Activated T-helper 1 cell treated with anti-CD3 and anti-CD28 coated beads, Interleukin-2, amount 50 U/mL, for 16 hours (primary cell): Measurements from ENCODE around the gene HK2.
"Not testable (repeated sequence)": the region's sequence is repeated elsewhere in the genome, so short reads cannot be mapped to it uniquely, and the experiment has no call there.

Experiments
- DNase-seq, 2 donors: peaks; one replicate each; pipeline ENCODE4 v3.0.0-alpha.2; 2020; ENCODE audit warnings: low read depth in 1 of 2, low spot score in 1 of 2

HK2 gene

DNA sequence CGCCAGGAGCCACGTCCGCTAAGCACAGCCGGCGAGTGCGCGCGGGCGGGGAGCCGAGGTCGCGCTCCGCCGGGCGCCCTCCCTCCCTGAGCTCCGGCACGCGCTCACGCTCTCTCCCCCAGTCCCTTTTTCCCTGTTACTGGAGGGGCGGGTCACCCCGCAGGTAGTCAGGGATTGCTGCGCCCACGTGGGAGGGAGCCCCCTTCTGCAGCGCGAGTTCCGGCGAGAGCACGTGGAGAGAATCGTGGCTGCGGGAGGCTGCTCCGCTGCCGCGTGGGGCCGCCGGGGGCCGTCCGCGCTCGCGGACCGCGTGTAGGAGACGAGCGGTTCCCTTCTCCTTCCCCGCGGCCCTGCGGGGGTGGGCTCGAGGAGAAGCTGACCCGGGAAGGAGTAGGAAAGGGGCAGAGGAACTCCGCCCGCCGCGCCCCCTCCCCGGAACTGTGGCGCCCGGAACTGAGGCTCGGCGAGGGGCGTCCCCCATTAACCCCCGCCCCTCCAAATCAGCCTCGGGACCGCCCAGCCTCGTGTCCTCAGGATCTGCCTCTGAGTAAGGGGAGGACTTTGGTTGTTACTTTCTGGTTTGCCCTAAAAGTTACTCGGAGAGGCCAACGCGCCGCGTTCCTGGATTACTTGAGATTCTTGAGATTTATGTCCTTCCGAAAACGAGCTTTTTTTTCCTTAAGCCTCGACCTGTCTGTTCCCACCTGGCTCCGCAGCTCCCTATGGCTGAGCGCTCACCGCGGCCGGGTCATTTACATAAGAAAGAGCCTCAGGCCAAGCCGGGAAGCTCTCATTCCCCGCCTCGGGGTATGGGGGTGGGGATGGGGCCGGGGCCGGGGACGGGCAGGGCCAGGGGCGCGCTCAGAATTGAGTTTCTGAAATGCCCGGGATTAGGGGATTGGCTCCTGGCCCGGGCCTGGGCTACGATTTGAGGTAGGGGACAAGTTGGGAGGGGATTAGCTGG lies 1.1 kb downstream of the HK2 start:
- peak in 1 of 2 donors; percentile 51 for DNase-seq

DNA sequence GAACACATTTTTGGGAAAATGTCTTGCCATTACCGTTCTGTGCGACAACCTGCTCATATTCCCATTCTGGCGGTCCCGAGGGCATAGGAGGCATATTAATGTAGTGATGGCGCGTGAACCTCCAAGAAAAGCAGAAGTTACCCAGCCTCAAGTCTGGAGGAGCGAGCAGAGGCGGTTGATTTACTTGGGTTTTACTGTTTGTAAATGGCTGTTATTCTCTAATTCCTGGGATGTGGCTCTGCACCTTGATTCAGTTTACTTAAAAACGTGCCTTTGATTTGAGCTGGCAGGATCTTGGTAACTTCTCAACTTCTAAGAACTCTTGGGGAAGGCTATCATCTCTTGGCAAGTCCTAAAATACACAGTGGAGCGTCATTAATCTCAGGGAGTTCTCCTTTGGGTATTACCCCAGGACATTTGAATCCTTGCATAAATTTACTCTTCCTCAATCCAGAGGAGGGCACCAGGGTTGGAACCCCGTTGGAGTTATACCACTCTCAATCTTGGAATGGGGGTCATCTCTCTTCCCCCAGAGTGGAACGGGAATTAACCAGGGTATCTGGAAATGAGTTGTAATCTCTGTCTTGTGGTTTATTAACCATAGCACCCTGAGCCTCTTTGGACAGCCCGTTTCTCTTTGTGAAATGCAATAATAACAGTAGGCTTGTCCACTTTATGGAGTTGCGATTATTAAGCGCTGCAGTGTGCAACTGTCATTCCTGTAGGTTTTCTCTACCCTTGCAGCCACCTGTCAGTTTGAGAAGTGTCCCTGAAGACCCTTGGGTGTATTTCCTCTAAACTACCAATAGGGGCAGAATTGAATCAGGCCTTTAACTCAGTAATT lies 2.1 kb downstream of the HK2 start:
- no peak for DNase-seq

DNA sequence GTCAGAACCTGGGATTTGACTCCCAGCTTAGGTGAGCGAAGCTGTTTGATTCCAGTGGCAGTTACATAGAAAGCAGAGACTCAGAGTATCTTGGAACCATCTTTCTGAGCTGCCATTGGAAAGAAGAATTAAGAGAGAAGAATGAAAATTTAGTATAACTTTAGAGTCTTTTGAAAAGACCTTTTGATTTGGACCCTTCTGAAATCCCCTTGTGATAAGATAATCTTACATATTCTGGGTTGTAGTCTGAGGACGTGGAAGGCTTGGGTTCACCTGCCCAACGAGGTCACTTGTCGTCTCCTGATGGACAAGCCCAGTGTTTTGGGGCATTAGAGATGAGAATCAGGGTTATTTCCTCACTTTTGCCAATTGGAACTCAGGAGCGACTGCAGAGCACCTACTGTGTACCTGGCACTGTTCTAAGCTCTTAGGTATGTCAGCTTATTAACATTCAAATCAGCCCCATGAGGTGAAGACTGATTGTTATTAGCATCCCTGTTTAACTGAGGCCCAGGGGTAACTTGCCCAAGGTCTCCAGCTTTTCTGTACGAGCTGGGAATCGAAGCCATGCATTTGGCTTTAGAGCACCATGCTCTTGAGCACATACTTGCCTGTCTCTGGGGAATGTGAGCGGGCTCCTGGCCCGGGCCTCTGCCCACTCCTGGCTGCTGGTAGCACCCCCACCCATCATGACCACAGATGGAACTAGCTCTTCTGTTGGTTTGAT lies 2.9 kb downstream of the HK2 start:
- no peak for DNase-seq

DNA sequence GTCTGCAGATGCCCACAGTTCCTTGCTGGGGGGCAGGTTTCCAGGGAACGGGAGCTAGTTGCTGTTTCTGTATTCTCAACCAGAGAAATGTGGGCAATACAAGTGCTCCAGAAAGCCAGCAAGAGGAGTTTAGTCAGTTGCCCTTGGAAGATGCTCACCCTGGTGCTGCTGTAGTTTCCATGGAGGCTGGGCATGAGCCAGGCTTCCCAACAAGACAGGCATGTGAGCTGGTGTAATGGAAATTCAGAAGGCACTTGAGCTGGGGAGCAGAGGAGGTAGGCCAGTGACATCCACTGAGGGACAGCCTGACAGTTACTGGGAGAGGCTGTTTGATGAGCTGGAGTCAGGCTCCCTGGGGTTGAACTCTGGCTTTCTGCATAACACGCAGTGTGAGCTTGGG lies 7.7 kb downstream of the HK2 start:
- no peak for DNase-seq

DNA sequence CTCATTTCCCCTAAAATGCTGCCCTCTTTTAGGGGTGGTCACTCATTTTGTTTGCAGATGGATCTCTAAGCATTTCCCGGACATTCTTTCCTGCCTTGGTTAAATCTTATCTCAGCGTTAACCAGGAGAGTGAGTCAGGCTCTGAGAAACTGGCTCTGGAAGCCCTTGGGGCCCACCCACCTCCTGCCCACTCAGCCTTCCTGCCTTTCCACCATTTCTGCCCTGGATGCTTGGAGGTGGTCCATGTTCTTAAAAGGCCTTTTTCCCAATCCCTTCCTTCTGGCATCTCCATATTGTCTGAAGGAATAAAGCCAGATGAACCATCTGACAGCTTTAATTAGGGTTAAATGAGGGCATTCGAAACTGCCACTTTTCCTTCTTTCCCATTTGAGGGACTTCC lies 9.5 kb downstream of the HK2 start:
- no peak for DNase-seq

DNA sequence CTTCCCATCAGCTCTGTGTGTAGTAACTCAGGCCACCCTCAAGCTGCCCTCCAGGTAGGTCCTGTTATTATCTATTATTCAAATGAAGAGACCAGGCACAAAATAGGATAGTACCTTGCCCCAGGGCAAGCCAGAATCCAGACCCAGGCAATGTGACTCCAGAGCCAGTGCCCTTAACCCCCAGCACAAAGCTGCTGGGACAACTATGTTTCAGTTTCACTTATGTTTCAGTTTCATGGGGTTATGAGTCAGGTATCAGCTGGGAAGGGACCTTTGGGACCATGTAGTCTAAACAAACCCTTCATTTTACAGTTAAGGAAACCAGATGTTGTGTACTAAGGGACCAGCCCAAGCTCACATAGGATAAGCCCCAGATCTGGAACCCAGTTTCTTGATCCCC lies 10.0 kb downstream of the HK2 start:
- DNase-seq, result no peak

DNA sequence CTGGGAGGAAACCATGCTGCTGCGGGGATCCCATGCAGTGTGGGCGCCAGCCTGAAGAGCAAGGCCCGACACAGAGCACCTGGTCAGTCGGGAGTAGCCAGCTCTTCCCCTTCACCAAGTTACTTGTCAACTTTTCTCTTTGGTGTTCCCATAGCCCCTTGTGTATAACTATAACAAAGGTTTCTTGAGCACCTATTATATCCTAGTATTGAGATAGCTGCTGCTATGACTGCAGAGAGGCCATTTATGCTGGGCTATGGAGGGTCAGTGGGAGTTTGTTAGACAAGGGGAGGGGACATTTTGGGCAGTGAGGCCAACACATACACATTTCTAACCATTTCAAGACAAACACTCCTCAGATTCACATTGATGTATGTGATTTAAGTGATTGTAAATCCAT lies 10.8 kb downstream of the HK2 start:
- no peak for DNase-seq

DNA sequence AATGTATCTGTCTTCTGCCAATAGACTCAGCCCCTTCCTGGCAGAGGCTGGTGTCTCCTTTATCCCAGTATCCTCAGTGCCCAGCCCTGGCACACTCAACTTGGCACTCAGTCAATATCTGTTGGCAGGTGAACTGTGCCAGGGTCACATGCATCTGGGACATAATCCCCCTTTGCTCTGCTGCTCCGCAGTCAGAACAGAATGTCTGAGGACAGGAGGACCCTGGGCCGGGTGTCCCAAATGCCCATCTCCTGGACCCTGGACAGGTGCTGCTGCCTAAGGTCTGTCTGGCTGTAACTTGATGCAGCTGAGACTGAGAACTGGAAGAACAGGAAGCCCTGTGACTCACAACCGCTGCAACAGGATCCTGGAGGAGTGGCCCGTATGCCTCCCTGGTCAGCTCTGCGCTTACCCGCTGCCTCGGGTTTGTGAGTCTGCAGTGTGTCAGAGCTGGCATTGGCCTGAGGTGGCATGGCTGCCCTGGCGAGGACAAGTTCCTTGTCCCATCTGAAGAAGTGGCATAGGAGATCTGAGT lies 11.4 kb downstream of the HK2 start:
- no peak for DNase-seq

DNA sequence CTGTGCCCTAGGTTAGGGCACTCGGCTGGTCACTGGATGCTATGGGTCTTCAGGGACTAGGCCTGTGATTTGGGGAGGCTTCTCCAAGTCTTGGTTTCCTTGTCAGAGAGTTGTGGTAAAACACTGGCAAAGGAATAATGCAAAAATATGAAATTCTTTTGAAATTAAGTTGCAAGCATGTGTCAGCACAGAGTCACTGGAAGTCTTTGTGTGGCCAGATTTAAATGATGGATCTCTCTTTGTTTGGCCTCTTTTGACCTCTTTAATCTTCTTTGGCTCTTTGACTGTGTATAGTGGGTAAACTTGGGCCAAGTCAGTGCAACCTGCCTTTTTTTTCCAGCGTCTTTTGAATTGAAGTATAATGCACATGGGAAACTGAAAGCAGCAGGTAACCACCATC lies 12.1 kb downstream of the HK2 start:
- DNase-seq, result no peak

DNA sequence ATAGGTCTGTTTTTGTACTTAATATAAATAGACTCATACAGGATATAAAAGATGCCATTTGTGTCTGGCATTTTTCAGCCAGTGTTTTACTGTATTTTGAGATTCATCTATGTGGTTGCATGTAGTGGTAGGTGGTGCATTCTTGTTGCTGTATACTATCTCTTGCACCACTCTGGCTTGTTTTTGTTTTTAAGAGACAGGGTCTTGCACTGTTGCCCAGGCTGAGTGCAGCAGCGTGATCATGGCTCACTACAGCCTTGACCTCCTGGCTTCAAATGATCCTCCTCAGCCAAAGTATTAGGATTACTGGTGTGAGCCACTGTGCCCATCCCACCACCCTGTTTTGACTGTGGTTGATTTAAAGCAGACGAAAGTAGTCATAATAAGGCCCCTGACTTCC lies 12.6 kb downstream of the HK2 start:
- DNase-seq, result no peak

DNA sequence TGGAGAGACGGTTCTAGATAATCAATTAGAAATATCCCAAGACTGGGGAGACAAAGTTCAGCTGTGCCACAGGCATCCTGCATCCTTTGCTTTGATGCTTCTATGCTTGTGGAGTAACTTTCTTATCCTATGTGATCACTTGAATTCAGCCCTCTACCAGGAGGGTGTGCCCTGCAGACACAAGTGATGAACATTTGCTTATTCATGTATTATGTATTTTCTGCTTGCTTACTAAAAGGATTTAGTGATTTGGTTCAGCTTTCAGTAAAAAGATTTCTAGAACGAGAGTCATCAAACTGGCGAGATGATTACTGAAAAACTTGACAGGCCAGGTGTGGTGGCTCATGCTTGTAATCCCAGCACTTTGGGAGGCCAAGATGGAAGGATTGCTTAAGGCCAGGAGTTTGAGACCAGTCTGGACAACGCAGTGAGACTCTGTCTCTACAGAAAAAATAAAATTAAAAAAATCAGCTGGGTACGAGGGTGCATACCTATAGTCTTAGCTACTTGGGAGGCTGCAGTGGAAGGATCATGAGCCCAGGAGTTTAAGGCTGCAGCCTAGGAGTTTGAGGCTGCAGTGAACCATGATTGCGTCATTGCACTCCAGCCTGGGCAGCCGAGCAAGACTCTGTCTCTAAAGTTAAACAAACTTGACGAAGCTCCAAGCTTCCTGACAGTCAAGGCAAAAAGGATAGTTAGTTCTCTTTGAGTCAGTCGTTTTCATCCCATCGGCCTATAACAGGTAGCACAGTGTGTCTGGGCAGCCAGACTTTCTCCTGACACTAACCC lies 13.3 kb downstream of the HK2 start:
- DNase-seq, result no peak

DNA sequence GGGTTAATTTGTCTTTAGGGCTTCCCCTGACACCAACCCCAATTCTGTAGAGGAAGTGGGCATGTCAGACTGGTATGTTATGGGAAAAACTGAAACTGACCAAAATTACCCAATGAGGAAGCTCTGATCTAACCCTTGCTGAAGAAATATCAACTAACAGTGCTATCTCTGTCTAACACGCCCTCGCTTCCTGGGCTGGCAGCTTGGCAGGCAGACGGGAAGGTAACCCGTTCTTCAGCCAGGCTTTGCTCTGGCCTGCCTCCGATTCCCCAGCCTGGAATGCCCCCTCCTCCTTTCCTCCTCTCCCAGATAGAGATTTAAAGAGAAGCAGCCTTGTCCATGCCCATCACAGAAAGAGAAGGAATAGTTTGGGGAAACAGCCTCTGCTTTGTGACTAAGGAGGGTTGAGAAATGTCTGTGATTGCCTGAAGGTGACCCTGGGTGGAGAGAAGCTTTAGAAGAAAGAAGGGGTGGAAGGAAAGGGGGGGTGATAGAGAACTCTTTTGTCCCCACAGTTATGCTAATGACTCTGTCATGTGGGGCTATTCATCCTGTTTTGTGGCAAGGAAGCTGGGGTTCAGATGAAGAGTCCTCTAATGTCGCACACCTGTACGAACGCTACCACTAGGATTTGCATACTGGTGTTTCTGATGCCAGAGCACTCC lies 15.4 kb downstream of the HK2 start:
- DNase-seq, result no peak

DNA sequence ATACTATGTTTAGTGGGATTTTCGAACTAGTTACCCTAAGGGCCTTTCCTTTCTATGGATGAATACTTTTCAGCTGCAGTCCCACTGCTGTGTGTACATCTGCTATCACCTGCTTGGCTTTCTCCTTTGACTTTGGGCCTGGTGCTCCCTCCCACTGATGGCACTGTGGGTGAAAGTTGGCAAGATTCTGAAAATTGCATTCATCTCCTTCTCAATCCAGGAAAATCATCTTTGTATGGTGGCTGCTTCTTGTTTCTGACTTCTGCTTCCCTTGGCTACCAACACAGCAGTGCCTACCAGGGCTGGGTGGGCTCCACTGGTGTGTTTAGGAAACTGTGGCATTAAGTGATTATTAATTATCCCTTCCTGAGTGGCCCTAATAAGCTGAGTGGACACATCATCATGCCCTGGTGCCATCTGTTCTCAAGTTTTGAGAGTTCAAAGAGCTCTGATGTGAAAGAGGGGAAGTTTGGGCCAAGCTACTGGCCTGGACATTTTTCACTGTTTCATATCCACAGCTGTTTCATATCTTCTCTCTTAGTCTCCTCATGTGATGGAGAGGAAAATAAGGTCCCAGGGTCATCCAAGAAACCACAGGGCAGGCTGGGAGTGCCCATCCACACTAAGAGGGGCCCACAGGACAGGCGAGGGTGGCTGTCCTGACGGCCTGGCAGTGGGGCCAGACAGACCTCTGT lies 16.7 kb downstream of the HK2 start:
- DNase-seq, result no peak

DNA sequence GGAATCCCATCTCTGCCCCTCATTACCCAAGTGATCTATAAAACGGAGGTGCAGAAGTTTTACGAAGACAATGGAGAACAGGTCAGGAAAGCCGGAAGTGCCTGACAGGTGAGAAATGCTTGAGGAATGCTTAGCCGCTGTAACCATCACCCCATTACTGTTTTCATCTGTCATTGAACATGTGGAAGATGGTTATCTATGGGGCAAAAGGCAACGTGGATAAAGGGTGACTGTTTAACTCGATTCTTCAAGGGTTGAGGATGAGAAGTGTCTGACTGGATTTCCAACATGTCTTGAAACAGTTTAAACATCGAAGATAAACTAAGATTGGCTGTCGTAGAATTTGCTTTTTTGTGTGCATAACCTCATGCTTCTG lies 17.3 kb downstream of the HK2 start:
- DNase-seq, result no peak

DNA sequence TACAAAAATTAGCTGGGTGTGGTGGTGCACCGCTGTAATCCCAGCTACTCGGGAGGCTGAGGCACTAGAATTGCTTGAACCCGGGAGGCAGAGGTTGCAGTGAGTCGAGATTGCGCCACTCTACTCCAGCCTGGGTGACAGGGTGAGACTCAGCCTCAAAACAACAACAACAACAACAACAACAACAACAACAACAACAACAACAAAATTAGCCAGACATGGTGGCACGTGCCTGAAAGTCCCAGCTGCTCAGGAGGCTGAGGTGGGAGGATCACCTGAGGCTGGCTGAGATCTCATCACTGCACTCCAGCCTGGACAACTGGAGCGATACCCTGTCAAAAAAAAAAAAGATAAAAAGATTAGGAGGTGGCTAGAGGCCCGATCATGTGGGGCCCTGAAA lies 19.4 kb downstream of the HK2 start:
- not testable (repeated sequence) for DNase-seq

DNA sequence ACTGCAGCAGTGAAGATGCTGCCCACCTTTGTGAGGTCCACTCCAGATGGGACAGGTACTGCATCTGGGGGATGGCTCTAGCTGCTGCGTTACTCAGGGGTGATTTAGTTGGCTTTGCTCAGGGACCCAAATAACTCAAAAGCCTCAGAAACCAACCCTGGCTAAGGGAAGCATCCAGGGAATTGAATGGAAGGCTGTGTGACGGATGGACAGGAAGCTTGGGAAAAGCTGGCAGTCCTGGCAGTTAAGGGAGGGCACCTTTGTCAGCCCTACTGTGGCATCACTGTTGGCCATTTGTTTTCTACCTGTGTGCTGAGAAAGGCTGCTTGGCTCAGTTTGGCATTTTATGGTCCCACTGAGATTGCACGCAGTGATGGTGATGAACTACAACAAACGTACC lies 20.5 kb downstream of the HK2 start:
- DNase-seq, result no peak

DNA sequence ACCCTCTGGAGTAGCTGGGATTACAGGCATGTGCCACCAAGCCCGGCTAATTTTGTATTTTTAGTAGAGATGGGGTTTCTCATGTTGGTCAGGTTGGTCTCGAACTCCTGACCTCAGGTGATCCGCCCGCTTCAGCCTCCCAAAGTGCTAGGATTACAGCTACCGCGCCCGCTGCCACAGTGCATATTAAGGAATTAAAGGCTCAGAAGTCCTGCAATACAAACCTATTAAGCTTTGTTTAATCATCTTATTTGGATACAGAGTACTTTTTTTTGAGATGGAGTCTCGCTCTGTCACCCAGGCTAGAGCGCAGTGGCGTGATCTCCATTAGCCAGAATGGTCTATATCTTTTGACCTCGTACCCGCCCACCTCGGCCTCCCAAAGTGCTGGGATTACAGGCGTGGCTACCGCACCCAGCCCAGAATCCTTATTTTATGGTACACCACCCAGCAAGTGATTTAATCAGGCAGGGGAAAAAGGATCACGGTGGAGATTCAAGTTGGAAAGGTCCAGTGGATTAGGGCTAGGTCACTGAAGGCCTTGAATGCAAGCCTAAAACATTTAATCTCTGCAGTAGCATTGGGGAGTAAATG lies 21.3 kb downstream of the HK2 start:
- DNase-seq, result not testable (repeated sequence)

DNA sequence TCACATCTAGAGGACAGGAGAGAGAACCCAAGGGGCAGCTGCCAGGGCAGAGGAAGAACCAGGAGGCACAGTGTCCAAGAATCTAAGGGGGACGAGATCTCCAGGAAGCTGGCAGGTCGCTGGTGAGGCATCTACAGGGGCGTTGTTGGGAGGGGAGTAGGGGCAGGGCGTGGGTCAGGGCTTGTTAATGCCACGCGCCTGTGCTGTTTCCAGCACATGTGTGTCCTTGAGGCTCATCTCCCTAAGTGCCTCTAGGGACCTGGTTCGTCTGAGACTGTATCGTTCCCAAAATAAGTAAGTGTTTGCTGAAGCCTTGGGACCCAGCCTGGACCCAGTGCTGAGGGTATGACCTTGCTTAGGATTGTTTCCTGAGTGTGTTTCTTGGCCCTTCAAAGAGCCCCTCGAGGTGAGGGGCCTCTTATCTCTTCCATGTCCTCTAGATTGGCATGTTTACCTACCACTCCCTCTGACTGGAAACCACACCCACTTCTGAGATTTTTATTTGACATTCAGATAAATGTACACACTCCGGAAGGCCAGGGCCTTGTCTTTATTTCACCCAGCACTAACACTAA lies 22.2 kb downstream of the HK2 start:
- DNase-seq, result no peak

DNA sequence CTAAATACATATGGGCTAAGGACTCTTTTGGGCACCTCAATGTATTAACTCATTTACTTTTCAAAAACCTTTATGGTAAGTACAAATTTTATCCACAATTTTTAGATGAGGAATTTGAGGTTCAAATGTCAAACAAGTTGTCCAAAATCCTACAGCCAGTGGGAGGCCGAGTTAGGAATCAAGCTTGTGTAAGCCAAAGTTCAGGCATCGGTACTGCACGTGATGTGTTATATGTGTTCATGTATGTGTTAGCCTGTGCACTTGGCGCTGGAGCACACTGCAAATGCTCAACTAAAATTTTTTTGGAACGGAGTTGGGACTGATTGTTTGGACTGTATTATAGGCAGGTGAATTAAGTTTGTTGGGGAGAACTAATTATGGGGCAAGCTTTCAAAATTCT lies 22.7 kb downstream of the HK2 start:
- DNase-seq, result no peak
